NCI-H1694 treated with DMSO at 0.1 percent for 48 hours (cell line): ENCODE results near the gene CCDC15.

Experiments used
- DNase-seq: peaks from one replicate; lab custom pipeline; 2025; lab: John Stamatoyannopoulos, UW

The CCDC15 gene

GRCh38 chr11:125068368-125068767, 114.4 kb downstream of the CCDC15 start:
- no peak for DNase-seq

GRCh38 chr11:125069008-125069407, 115.0 kb downstream of the CCDC15 start:
- DNase-seq, result no peak

- no peak for DNase-seq
These were observed 115.8 kb downstream of the CCDC15 start for GRCh38 chr11:125069796-125070195.

GRCh38 chr11:125070699-125071254, 116.8 kb downstream of the CCDC15 start:
- DNase-seq, result no peak

GRCh38 chr11:125071435-125071834, 117.4 kb downstream of the CCDC15 start:
- DNase-seq, result no peak

GRCh38 chr11:125071846-125072217, 117.8 kb downstream of the CCDC15 start:
- DNase-seq, result no peak

GRCh38 chr11:125072218-125072960, 118.4 kb downstream of the CCDC15 start:
- DNase-seq, result no peak

GRCh38 chr11:125072961-125073590, 119.1 kb downstream of the CCDC15 start:
- DNase-seq, result no peak

- DNase-seq, result no peak
These were observed 119.8 kb downstream of the CCDC15 start for GRCh38 chr11:125073616-125074483.

GRCh38 chr11:125074511-125075241, 120.7 kb downstream of the CCDC15 start:
- DNase-seq, result no peak

- no peak for DNase-seq
These were observed 121.2 kb downstream of the CCDC15 start for GRCh38 chr11:125075242-125075625.

- DNase-seq, result no peak
These were observed 121.9 kb downstream of the CCDC15 start for GRCh38 chr11:125075900-125076317.

GRCh38 chr11:125076378-125076945, 122.5 kb downstream of the CCDC15 start:
- no peak for DNase-seq

- DNase-seq, result no peak
These were observed 124.0 kb downstream of the CCDC15 start for GRCh38 chr11:125078016-125078415.

GRCh38 chr11:125078516-125079140, 124.6 kb downstream of the CCDC15 start:
- no peak for DNase-seq

- no peak for DNase-seq
These were observed 125.3 kb downstream of the CCDC15 start for GRCh38 chr11:125079151-125079877.

GRCh38 chr11:125079878-125080530, 126.0 kb downstream of the CCDC15 start:
- no peak for DNase-seq

- DNase-seq, result no peak
These were observed 126.5 kb downstream of the CCDC15 start for GRCh38 chr11:125080531-125080911.

- no peak for DNase-seq
These were observed 127.2 kb downstream of the CCDC15 start for GRCh38 chr11:125081098-125081798.
